HCT116 (cell line): ENCODE measurements around the gene C2orf72.
"Not testable (repeated sequence)": the region's sequence is repeated elsewhere in the genome, so short reads cannot be mapped to it uniquely, and the experiment has no call there.

Experiments
- CEBPB ChIP-seq: IDR thresholded peaks from 2 replicates; pipeline ENCODE4 v1.6.1; 2012; ENCODE audit warnings: low read depth
- EZH2 ChIP-seq: fragments of 200-600 bp; sonication (generic); IDR thresholded peaks from 2 replicates; pipeline ENCODE4 v1.6.1; 2017; ENCODE audit warnings: antibody characterized with exemption, mixed run types
- EZH2phosphoT487 ChIP-seq: fragments of 200-600 bp; IDR thresholded peaks from 2 replicates; pipeline ENCODE4 v1.6.1; 2018; ENCODE audit warnings: antibody characterized with exemption, borderline replicate concordance
- JUND ChIP-seq: IDR thresholded peaks from 2 replicates; pipeline ENCODE4 v1.6.1; 2012
- POLR2A ChIP-seq: IDR thresholded peaks from 2 replicates; pipeline ENCODE4 v1.7.0; 2011; ENCODE audit warnings: borderline replicate concordance; ENCODE audit not compliant: insufficient read depth, insufficient read length; ENCODE audit errors: extremely low read depth
- POLR2AphosphoS5 ChIP-seq: IDR thresholded peaks from 2 replicates; pipeline ENCODE4 v1.6.1; 2011; ENCODE audit warnings: mild to moderate bottlenecking, low read depth, low read length, moderate library complexity
- SRF ChIP-seq: IDR thresholded peaks from 2 replicates; pipeline ENCODE4 v1.6.1; 2012; ENCODE audit warnings: low read depth
- ZNF274 ChIP-seq: fragments of 200-500 bp; sonication (Bioruptor generic); IDR thresholded peaks from 2 replicates; pipeline ENCODE4 v1.6.1; 2014; ENCODE audit warnings: mild to moderate bottlenecking, low read depth, low read length, inconsistent platforms
- TF ChIP-seq, protein P1 (sequence below): IDR thresholded peaks from 2 replicates; pipeline ENCODE4 v1.6.1; 2012
- TF ChIP-seq, protein P2 (sequence below), 3 experiments: fragments of 200-600 bp in 1 of 3; sonication (generic) in 1 of 3; IDR thresholded peaks in 2 of 3; conservative IDR thresholded peaks in 1 of 3; 2 replicates each; pipeline ENCODE4 v1.5.1; 2012 to 2017; ENCODE audit warnings: low read depth in 2 of 3, low read length in 2 of 3, antibody characterized with exemption in 1 of 3, borderline replicate concordance in 1 of 3, control low read depth in 1 of 3, mild to moderate bottlenecking in 1 of 3, mixed read lengths in 1 of 3, mixed run types in 1 of 3, moderate library complexity in 1 of 3; ENCODE audit not compliant: insufficient read depth in 1 of 3
- TF ChIP-seq, protein P3 (sequence below): IDR thresholded peaks from 2 replicates; pipeline ENCODE4 v1.6.1; 2011; ENCODE audit warnings: mild to moderate bottlenecking, low read length, moderate library complexity; ENCODE audit not compliant: insufficient replicate concordance; ENCODE audit errors: extremely low read depth

DNA sequence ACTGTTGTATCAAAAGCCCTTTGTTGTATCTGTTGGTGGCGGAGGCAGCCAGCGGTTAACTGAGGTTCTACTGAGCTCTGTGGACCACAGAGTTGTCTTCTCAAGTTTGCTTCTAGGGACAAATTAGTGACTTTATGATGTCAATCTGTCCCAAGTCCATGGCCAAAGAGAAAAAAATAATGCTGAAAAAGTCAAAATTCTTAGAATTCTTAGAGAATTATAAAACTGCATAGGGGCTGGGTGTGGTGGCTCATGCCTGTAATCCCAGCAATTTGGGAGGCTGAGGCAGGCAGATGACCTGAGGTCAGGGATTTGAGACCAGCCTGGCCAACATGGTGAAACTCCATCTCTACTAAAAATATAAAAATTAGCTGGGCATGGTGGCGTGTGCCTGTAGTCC is 12.3 kb upstream of the C2orf72 start:
- not testable (repeated sequence) for TF ChIP-seq SRF, ZNF274, EZH2, JUND, CEBPB, POLR2A, POLR2AphosphoS5, EZH2phosphoT487
- TF ChIP-seq, protein P1, sequence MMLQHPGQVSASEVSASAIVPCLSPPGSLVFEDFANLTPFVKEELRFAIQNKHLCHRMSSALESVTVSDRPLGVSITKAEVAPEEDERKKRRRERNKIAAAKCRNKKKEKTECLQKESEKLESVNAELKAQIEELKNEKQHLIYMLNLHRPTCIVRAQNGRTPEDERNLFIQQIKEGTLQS = not testable (repeated sequence)
- TF ChIP-seq, protein P2, sequence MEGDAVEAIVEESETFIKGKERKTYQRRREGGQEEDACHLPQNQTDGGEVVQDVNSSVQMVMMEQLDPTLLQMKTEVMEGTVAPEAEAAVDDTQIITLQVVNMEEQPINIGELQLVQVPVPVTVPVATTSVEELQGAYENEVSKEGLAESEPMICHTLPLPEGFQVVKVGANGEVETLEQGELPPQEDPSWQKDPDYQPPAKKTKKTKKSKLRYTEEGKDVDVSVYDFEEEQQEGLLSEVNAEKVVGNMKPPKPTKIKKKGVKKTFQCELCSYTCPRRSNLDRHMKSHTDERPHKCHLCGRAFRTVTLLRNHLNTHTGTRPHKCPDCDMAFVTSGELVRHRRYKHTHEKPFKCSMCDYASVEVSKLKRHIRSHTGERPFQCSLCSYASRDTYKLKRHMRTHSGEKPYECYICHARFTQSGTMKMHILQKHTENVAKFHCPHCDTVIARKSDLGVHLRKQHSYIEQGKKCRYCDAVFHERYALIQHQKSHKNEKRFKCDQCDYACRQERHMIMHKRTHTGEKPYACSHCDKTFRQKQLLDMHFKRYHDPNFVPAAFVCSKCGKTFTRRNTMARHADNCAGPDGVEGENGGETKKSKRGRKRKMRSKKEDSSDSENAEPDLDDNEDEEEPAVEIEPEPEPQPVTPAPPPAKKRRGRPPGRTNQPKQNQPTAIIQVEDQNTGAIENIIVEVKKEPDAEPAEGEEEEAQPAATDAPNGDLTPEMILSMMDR (IDR thresholded peaks at IDR 0.05 in 2 of 3, conservative IDR thresholded peaks at IDR 0.05 in 1 of 3; ENCODE audit: borderline replicate concordance in 1 of 3, insufficient read depth in 1 of 3, low read depth in 2 of 3, low read length in 2 of 3) = not testable (repeated sequence)
- TF ChIP-seq, protein P3, sequence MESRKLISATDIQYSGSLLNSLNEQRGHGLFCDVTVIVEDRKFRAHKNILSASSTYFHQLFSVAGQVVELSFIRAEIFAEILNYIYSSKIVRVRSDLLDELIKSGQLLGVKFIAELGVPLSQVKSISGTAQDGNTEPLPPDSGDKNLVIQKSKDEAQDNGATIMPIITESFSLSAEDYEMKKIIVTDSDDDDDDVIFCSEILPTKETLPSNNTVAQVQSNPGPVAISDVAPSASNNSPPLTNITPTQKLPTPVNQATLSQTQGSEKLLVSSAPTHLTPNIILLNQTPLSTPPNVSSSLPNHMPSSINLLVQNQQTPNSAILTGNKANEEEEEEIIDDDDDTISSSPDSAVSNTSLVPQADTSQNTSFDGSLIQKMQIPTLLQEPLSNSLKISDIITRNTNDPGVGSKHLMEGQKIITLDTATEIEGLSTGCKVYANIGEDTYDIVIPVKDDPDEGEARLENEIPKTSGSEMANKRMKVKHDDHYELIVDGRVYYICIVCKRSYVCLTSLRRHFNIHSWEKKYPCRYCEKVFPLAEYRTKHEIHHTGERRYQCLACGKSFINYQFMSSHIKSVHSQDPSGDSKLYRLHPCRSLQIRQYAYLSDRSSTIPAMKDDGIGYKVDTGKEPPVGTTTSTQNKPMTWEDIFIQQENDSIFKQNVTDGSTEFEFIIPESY = not testable (repeated sequence)
